HepG2 (cell line): ENCODE measurements around the gene SPOP. TPM values are rescaled to one million over a fixed set of nuclear protein-coding genes. Genes with fewer than 3 reads are reported as not detected.

Source experiments
- CCAR2 ChIP-seq: fragments of 200-400 bp; formaldehyde crosslinking; optimal IDR thresholded peaks from 2 replicates; pipeline ENCODE3; 2018; ENCODE audit warnings: low read depth, mild to moderate bottlenecking, low read length, moderate library complexity
- CHD4 ChIP-seq: fragments of 200-600 bp; sonication (generic); IDR thresholded peaks from 2 replicates; pipeline ENCODE4 v1.7.0; 2017; ENCODE audit warnings: mild to moderate bottlenecking, low read length, borderline replicate concordance
- DPF2 ChIP-seq: sonication (generic); formaldehyde crosslinking; IDR thresholded peaks from 2 replicates; pipeline ENCODE4 v1.4.0; 2020; ENCODE audit warnings: mild to moderate bottlenecking, low read depth, missing genetic modification reagents, borderline replicate concordance
- ERF ChIP-seq: IDR thresholded peaks from 2 replicates; pipeline ENCODE4 v1.6.1; 2018; ENCODE audit warnings: missing biosample characterization, missing genetic modification reagents
- FOXK2 ChIP-seq: fragments of 450-650 bp; IDR thresholded peaks from 2 replicates; pipeline ENCODE4 v1.6.1; 2016
- GABPB1 ChIP-seq: IDR thresholded peaks from 2 replicates; pipeline ENCODE4 v1.6.1; 2016; ENCODE audit warnings: mild to moderate bottlenecking, missing genetic modification reagents, moderate library complexity, missing compliant biosample characterization
- HCFC1 ChIP-seq: fragments of 150-350 bp; IDR thresholded peaks from 2 replicates; pipeline ENCODE4 v1.6.1; 2014; ENCODE audit warnings: low read depth, low read length
- HMG20B ChIP-seq: conservative IDR thresholded peaks from 2 replicates; pipeline ENCODE4 v1.6.1; 2016; ENCODE audit warnings: missing genetic modification reagents, missing compliant biosample characterization
- MEIS1 ChIP-seq: sonication (generic); formaldehyde crosslinking; IDR thresholded peaks from 2 replicates; pipeline ENCODE4 v1.9.0; 2021; ENCODE audit warnings: mild to moderate bottlenecking, missing genetic modification reagents, moderate library complexity, borderline replicate concordance
- MTERF4 ChIP-seq: sonication (generic); formaldehyde crosslinking; IDR thresholded peaks from 2 replicates; pipeline ENCODE4 v1.8.0; 2023; ENCODE audit warnings: mild to moderate bottlenecking, missing genetic modification reagents
- PRPF4 ChIP-seq: fragments of 200-400 bp; formaldehyde crosslinking; IDR thresholded peaks from 2 replicates; pipeline ENCODE4 v1.6.1; 2016; ENCODE audit warnings: low read length, low read depth; ENCODE audit not compliant: poor library complexity, severe bottlenecking
- SETDB1 ChIP-seq: sonication (generic); formaldehyde crosslinking; IDR thresholded peaks from 2 replicates; pipeline ENCODE4 v1.5.1; 2020; ENCODE audit warnings: missing genetic modification reagents, mild to moderate bottlenecking, borderline replicate concordance
- SIX4 ChIP-seq: sonication (generic); formaldehyde crosslinking; IDR thresholded peaks from 2 replicates; pipeline ENCODE4 v1.4.0; 2020; ENCODE audit warnings: missing genetic modification reagents
- THAP9 ChIP-seq: sonication (generic); formaldehyde crosslinking; IDR thresholded peaks from 2 replicates; pipeline ENCODE4; 2020; ENCODE audit warnings: missing genetic modification reagents, mild to moderate bottlenecking, borderline replicate concordance
- ZFY ChIP-seq: sonication (generic); formaldehyde crosslinking; IDR thresholded peaks from 2 replicates; pipeline ENCODE4 v1.4.0; 2020; ENCODE audit warnings: missing genetic modification reagents
- ZNF331 ChIP-seq: sonication (generic); formaldehyde crosslinking; IDR thresholded peaks from 2 replicates; pipeline ENCODE4 v1.4.0; 2020; ENCODE audit warnings: missing genetic modification reagents
- ZNF558 ChIP-seq: sonication (generic); formaldehyde crosslinking; IDR thresholded peaks from 2 replicates; pipeline ENCODE4 v1.9.0; 2022; ENCODE audit warnings: mild to moderate bottlenecking, missing genetic modification reagents, borderline replicate concordance
- ZNF660 ChIP-seq: sonication (generic); formaldehyde crosslinking; IDR thresholded peaks from 2 replicates; pipeline ENCODE4 v1.5.1; 2020; ENCODE audit warnings: mild to moderate bottlenecking, low read depth, missing genetic modification reagents, borderline replicate concordance
- ZNF687 ChIP-seq: sonication (generic); formaldehyde crosslinking; IDR thresholded peaks from 2 replicates; pipeline ENCODE4 v1.5.1; 2020; ENCODE audit warnings: mild to moderate bottlenecking, missing genetic modification reagents, moderate library complexity
- ZNF703 ChIP-seq: sonication (generic); formaldehyde crosslinking; IDR thresholded peaks from 2 replicates; pipeline ENCODE4 v1.5.1; 2020; ENCODE audit warnings: missing genetic modification reagents, mild to moderate bottlenecking, moderate library complexity, borderline replicate concordance
- polyA plus RNA-seq, 8 experiments: library from polyadenylated mRNA; depleted of rRNA in 3 of 8; stranded (reverse) in 7 of 8; unstranded in 1 of 8; fragments of >200 nt; fragmentation: Illumina TruSeq in 4 of 8; extraction: Trizol in 4 of 8; gene quantifications; 2 replicates each; pipeline versions ENCODE4 v1.2.1 to v1.2.3, GENCODE V29; 2011 to 2016; ENCODE audit warnings: low read depth in 4 of 8, missing spikeins in 1 of 8, mixed read lengths in 1 of 8; ENCODE audit not compliant: insufficient read depth in 1 of 8
- total RNA-seq, 5 experiments: library from RNA; depleted of rRNA; stranded (reverse); fragments of >200 nt; fragmentation: Illumina TruSeq; extraction: Trizol; gene quantifications; 2 replicates each; pipeline ENCODE4 v1.2.3, GENCODE V29; 2016; ENCODE audit warnings: low read depth in 1 of 5
- TF ChIP-seq, protein P1 (sequence below): sonication (generic); formaldehyde crosslinking; IDR thresholded peaks from 2 replicates; pipeline ENCODE4 v1.8.1; 2023; ENCODE audit warnings: missing genetic modification reagents, inconsistent platforms, borderline replicate concordance

Gene SPOP
- total and polyA plus RNA-seq, 2 of the 13 experiments (the other 11 are each of a cell fraction or from before 2014, with no cell fraction given), result 52.8 to 60.8 TPM

GRCh38 chr17:49556223-49556943 is 121.5 kb downstream of the SPOP start (continued):
- TF ChIP-seq ZNF687 (CRISPR knock-in tag) (peak; percentile 91), CHD4 (no peak), ZNF331 (CRISPR knock-in tag) (peak; percentile 83), MTERF4 (CRISPR knock-in tag) (no peak), DPF2 (CRISPR knock-in tag) (no peak), MEIS1 (CRISPR knock-in tag) (peak; percentile 80; the same call in 1 of the 2 replicates), THAP9 (CRISPR knock-in tag) (0 out of 2 replicates have a peak, but pooled peaks have one; percentile 73), HCFC1 (no peak), ZNF558 (CRISPR knock-in tag) (no peak), CCAR2 (no peak), ZFY (CRISPR knock-in tag) (peak; percentile 76), ZNF703 (CRISPR knock-in tag) (no peak), SIX4 (CRISPR knock-in tag) (no peak), FOXK2 (no peak), GABPB1 (CRISPR knock-in tag) (peak; percentile 83), HMG20B (CRISPR knock-in tag) (0 out of 2 replicates have a peak, but pooled peaks have one; percentile 50), PRPF4 (no peak), ZNF660 (CRISPR knock-in tag) (no peak), ERF (CRISPR knock-in tag) (peak; percentile 92), SETDB1 (CRISPR knock-in tag) (no peak)
- TF ChIP-seq, protein P1, sequence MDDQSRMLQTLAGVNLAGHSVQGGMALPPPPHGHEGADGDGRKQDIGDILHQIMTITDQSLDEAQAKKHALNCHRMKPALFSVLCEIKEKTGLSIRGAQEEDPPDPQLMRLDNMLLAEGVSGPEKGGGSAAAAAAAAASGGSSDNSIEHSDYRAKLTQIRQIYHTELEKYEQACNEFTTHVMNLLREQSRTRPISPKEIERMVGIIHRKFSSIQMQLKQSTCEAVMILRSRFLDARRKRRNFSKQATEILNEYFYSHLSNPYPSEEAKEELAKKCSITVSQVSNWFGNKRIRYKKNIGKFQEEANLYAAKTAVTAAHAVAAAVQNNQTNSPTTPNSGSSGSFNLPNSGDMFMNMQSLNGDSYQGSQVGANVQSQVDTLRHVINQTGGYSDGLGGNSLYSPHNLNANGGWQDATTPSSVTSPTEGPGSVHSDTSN, result no peak
